Activated gamma-delta T cell treated with Interleukin-2 at 50 U/mL for 16 hours (primary cell): ENCODE data around the gene GAL3ST3.
"Not testable (repeated sequence)": the region's sequence is repeated elsewhere in the genome, so short reads cannot be mapped to it uniquely, and the experiment has no call there.

Experiments used
- DNase-seq: peaks from one replicate; pipeline ENCODE4 v3.0.0-alpha.2; 2020

Gene GAL3ST3

GRCh38 chr11:66048547-66049323 lies at the start of gene GAL3ST3:
Gene GAL3ST3 (minus strand): TSS chr11:66049161. CDS start chr11:66045415, 3,746 bp downstream.
- DNase-seq: no peak

- DNase-seq: not testable (repeated sequence)
Observed at GRCh38 chr11:66092125-66092524, 43.2 kb upstream of the GAL3ST3 start.

GRCh38 chr11:66090288-66090687 lies 41.3 kb upstream of the GAL3ST3 start:
- DNase-seq: no peak

- DNase-seq: no peak
Observed at GRCh38 chr11:66089067-66089466, 40.1 kb upstream of the GAL3ST3 start.

- DNase-seq: no peak
Observed at GRCh38 chr11:66087148-66087908, 38.4 kb upstream of the GAL3ST3 start.

- no peak for DNase-seq
Observed at GRCh38 chr11:66084821-66085475, 36.0 kb upstream of the GAL3ST3 start.

- no peak for DNase-seq
Observed at GRCh38 chr11:66083767-66084166, 34.8 kb upstream of the GAL3ST3 start.

- no peak for DNase-seq
Observed at GRCh38 chr11:66082946-66083698, 34.2 kb upstream of the GAL3ST3 start.

GRCh38 chr11:66081505-66081904 lies 32.5 kb upstream of the GAL3ST3 start:
- peak; percentile 78 for DNase-seq

- DNase-seq: peak; percentile 74
Observed at GRCh38 chr11:66080055-66080817, 31.3 kb upstream of the GAL3ST3 start.

GRCh38 chr11:66078949-66079348 lies 30.0 kb upstream of the GAL3ST3 start:
- not testable (repeated sequence) for DNase-seq

GRCh38 chr11:66077927-66078326 lies 29.0 kb upstream of the GAL3ST3 start:
- DNase-seq: no peak

- DNase-seq: no peak
Observed at GRCh38 chr11:66076561-66076960, 27.6 kb upstream of the GAL3ST3 start.

GRCh38 chr11:66075273-66075672 lies 26.3 kb upstream of the GAL3ST3 start:
- DNase-seq: no peak

- no peak for DNase-seq
Observed at GRCh38 chr11:66073669-66074068, 24.7 kb upstream of the GAL3ST3 start.

- no peak for DNase-seq
Observed at GRCh38 chr11:66072518-66072917, 23.6 kb upstream of the GAL3ST3 start.

GRCh38 chr11:66072081-66072480 lies 23.1 kb upstream of the GAL3ST3 start:
- DNase-seq: no peak

GRCh38 chr11:66071381-66071801 lies 22.4 kb upstream of the GAL3ST3 start:
- DNase-seq: peak; percentile 27

GRCh38 chr11:66070604-66071380 lies 21.8 kb upstream of the GAL3ST3 start:
- no peak for DNase-seq

GRCh38 chr11:66069715-66070603 lies 21.0 kb upstream of the GAL3ST3 start, which contains the start of gene PACS1:
Gene PACS1 (plus strand): TSS chr11:66070272. CDS start chr11:66070487, 215 bp downstream.
- DNase-seq: peak; percentile 79
